MM.1S (cell line): Measurements from ENCODE around the gene MSMP.

ENCODE experiments used
- DNase-seq: peaks from one replicate; pipeline ENCODE4 v3.0.0-alpha.2; 2015
- H2AFZ ChIP-seq: fragments of 300-600 bp; sonication (generic); 2 replicates; pipeline ENCODE4 v1.6.0; 2016; ENCODE audit warnings: antibody characterized with exemption, low read length
- H3F3A ChIP-seq: fragments of 300-600 bp; sonication (generic); 2 replicates; pipeline ENCODE4 v1.6.1; 2016; ENCODE audit warnings: mild to moderate bottlenecking, antibody characterized with exemption, low read length, moderate library complexity, mixed read lengths; ENCODE audit not compliant: insufficient read depth
- H3K27ac ChIP-seq: fragments of 300-600 bp; sonication (generic); 2 replicates; pipeline ENCODE4 v1.5.1; 2016; ENCODE audit warnings: mild to moderate bottlenecking, low read length
- H3K27me3 ChIP-seq: fragments of 300-600 bp; sonication (generic); replicated peaks from 2 replicates; pipeline ENCODE4 v1.6.0; 2016; ENCODE audit warnings: low read length; ENCODE audit not compliant: insufficient read depth
- H3K36me3 ChIP-seq: fragments of 300-600 bp; sonication (generic); replicated peaks from 2 replicates; pipeline ENCODE4 v1.6.1; 2016; ENCODE audit warnings: mild to moderate bottlenecking, low read length, mixed read lengths; ENCODE audit not compliant: insufficient read depth
- H3K4me1 ChIP-seq: fragments of 300-600 bp; sonication (generic); 2 replicates; pipeline ENCODE4 v1.6.1; 2016; ENCODE audit warnings: low read length, mixed read lengths
- H3K4me2 ChIP-seq: fragments of 300-600 bp; sonication (generic); 2 replicates; pipeline ENCODE4 v1.6.0; 2016; ENCODE audit warnings: low read depth, low read length
- H3K4me3 ChIP-seq: fragments of 300-600 bp; sonication (generic); 2 replicates; pipeline ENCODE4 v1.5.1; 2016; ENCODE audit warnings: low read length, mixed read lengths
- H3K79me2 ChIP-seq: fragments of 300-600 bp; sonication (generic); 2 replicates; pipeline ENCODE4 v1.6.1; 2016; ENCODE audit warnings: mixed run types, low read length, mixed read lengths
- H3K9ac ChIP-seq: fragments of 300-600 bp; sonication (generic); 2 replicates; pipeline ENCODE4 v1.6.1; 2016; ENCODE audit warnings: low read length, mixed read lengths
- H3K9me2 ChIP-seq: fragments of 300-600 bp; sonication (generic); replicated peaks from 2 replicates; pipeline ENCODE4 v1.6.1; 2016; ENCODE audit warnings: mild to moderate bottlenecking, low read length, mixed read lengths; ENCODE audit not compliant: insufficient read depth
- H3K9me3 ChIP-seq: fragments of 300-600 bp; sonication (generic); replicated peaks from 2 replicates; pipeline ENCODE4 v1.6.1; 2016; ENCODE audit warnings: mild to moderate bottlenecking, low read length, mixed read lengths; ENCODE audit not compliant: insufficient read depth
- H4K20me1 ChIP-seq: fragments of 300-600 bp; sonication (generic); 2 replicates; pipeline ENCODE4 v1.6.1; 2016; ENCODE audit warnings: mild to moderate bottlenecking, low read length, moderate library complexity, mixed read lengths; ENCODE audit not compliant: insufficient read depth
- EZH2 ChIP-seq: fragments of 300-600 bp; sonication (generic); optimal IDR thresholded peaks from 2 replicates; pipeline ENCODE3; 2017; ENCODE audit warnings: low read depth, mild to moderate bottlenecking, antibody characterized with exemption, low read length, mixed read lengths
- EZH2phosphoT487 ChIP-seq: fragments of 300-600 bp; sonication (generic); IDR thresholded peaks from 2 replicates; pipeline ENCODE4 v1.6.1; 2018; ENCODE audit warnings: antibody characterized with exemption, low read length
- TF ChIP-seq, protein P1 (sequence below): fragments of 300-600 bp; sonication (generic); IDR thresholded peaks from 2 replicates; pipeline ENCODE4 v1.5.1; 2016; ENCODE audit warnings: antibody characterized with exemption, low read length, mixed read lengths

MSMP gene

DNA sequence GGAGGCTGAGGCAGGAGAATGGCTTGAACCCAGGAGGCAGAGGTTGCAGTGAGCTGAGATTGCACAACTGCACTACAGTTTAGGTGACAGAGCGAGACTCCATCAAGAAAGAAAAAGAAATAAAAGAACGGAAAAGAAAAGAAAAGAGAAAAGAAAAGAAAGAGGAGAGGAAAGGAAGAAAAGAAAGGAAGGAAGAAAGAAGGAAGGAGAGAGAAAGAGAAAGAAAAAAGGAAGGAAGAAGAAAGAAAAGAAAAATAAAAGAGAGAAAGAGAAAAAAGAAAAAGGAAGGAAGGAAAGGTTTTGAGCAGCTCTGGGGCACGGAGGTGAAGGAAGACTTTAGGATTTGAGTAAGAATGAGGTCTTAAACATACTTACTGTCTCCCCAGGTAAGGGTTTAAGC is 40.5 kb downstream of the MSMP start:
- H3K27me3 ChIP-seq = no peaks in the 10 kb centered on the region

DNA sequence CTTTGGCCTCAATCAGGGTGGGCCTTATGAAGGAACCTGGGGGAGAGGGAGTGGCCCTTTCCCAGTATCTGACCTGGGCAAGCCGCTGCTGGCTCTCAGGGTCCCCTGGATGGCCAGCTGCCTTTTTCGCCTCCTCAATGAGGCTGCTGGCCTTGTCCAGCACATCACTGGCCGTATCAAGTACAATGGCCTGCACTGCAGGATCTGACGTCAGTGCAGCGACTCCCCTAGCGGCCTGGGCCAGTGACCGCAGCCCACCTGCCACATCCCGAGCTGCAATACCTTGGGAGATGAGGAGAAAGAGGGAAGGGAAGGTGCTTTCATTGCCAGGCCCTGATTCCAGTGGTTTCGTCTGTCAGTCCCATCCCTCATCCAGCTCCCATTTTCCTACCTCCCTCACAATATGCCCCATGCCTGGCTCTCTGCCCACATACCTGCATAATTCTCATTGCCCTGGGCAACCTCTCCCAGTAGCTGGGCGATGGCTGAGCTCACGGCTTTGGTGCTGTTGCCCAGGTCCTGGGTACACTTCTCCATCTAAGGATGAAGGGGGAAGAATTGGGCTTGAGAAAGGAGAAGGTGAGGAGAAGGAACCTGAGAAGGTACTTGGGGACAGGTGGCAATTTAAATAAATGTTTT is 41.2 kb downstream of the MSMP start:
- no peak overlapping the region for H3K27ac ChIP-seq
- H3K27me3 ChIP-seq = no peaks in the 10 kb centered on the region
- no peak overlapping the region for H3K9ac ChIP-seq
- H3K9me3 ChIP-seq = no peaks in the 10 kb centered on the region
- no peaks in the 10 kb centered on the region for H3K4me1 ChIP-seq
- no peaks in the 10 kb centered on the region for H3K9me2 ChIP-seq
- no peaks in the 10 kb centered on the region for H4K20me1 ChIP-seq
- H3K4me2 ChIP-seq = no peak overlapping the region
- no peak overlapping the region for H3K4me3 ChIP-seq
- DNase-seq = no peak
- no peaks in the 10 kb centered on the region for H3F3A ChIP-seq
- no peak for TF ChIP-seq EZH2phosphoT487
- TF ChIP-seq EZH2 = no peak
- TF ChIP-seq, protein P1, sequence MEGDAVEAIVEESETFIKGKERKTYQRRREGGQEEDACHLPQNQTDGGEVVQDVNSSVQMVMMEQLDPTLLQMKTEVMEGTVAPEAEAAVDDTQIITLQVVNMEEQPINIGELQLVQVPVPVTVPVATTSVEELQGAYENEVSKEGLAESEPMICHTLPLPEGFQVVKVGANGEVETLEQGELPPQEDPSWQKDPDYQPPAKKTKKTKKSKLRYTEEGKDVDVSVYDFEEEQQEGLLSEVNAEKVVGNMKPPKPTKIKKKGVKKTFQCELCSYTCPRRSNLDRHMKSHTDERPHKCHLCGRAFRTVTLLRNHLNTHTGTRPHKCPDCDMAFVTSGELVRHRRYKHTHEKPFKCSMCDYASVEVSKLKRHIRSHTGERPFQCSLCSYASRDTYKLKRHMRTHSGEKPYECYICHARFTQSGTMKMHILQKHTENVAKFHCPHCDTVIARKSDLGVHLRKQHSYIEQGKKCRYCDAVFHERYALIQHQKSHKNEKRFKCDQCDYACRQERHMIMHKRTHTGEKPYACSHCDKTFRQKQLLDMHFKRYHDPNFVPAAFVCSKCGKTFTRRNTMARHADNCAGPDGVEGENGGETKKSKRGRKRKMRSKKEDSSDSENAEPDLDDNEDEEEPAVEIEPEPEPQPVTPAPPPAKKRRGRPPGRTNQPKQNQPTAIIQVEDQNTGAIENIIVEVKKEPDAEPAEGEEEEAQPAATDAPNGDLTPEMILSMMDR = no peak
- H3K79me2 ChIP-seq = no peaks in the 10 kb centered on the region
- H2AFZ ChIP-seq = no peak overlapping the region
- H3K36me3 ChIP-seq = peaks cover 4% of the 10 kb centered on the region; the same call in 1 of the 2 replicates

More for the DNA sequence above, 40.5 kb downstream of the MSMP start:
- no peaks in the 10 kb centered on the region for H3K9me3 ChIP-seq
- H2AFZ ChIP-seq = no peak overlapping the region
- TF ChIP-seq EZH2 = no peak
- TF ChIP-seq, protein P1 = no peak
- TF ChIP-seq EZH2phosphoT487 = no peak
- no peaks in the 10 kb centered on the region for H3F3A ChIP-seq
- no peak overlapping the region for H3K9ac ChIP-seq
- no peak overlapping the region for H3K27ac ChIP-seq
- no peaks in the 10 kb centered on the region for H3K9me2 ChIP-seq
- no peak for DNase-seq
- H4K20me1 ChIP-seq = no peaks in the 10 kb centered on the region
- H3K4me1 ChIP-seq = no peaks in the 10 kb centered on the region
- H3K4me3 ChIP-seq = no peak overlapping the region
- H3K4me2 ChIP-seq = no peak overlapping the region
- peaks cover 2% of the 10 kb centered on the region; the same call in 1 of the 2 replicates for H3K36me3 ChIP-seq
- H3K79me2 ChIP-seq = no peaks in the 10 kb centered on the region

DNA sequence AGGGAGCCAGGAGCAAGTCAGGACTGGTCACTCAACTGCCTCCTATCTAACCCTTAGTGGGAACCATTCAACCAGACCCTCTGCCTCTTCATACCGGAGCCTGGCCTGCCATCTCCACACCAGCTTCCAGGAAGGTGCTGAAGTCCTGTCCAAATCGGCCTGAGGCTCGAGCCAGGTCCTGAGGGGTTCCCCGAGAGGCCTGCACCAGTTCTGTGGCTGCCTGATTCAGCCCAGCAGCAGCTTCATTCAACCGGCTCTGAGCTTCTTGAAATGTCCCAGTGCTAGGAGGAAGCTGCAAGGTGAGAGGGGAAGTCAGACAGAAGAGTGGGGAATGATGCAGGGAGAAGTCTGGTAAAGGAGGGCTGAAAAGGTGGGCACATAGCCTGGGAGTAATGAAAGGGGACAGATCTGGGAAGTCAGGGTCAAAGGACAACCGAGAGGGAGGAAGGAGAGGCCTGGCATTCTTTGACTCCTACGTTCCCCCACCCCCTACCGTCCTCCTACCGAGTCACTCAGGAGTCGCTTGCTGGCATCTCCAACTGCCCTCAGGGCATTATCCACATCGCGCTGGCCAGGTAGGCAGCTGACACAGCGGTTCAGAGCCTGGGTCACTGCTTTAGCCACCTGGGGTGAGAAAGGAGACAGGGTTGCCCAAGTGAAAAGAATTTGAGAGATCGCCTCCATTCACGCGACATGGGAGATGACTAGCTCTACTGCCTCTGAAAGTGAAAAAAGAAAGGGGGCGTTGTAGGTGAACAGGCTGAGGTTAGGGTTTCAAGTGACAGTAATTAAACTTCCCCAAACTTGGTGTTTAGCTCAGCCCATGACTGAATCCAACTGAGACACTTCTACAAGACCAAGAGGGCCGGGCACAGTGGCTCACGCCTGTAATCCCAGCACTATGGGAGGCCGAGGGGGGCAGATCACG is 42.3 kb downstream of the MSMP start:
- TF ChIP-seq, protein P1 = no peak
- TF ChIP-seq EZH2phosphoT487 (no peak), EZH2 (no peak)
- no peaks in the 10 kb centered on the region for H3F3A ChIP-seq

More for the DNA sequence above, 42.3 kb downstream of the MSMP start:
- Histone ChIP-seq H3K4me1 (no peaks in the 10 kb centered on the region), H3K4me2 (no peak overlapping the region), H3K79me2 (no peaks in the 10 kb centered on the region), H3K9ac (no peak overlapping the region), H3K9me2 (no peaks in the 10 kb centered on the region), H3K9me3 (no peaks in the 10 kb centered on the region), H2AFZ (no peak overlapping the region), H3K27ac (no peak overlapping the region), H3K4me3 (no peak overlapping the region), H4K20me1 (no peaks in the 10 kb centered on the region), H3K36me3 (peaks cover 4% of the 10 kb centered on the region), H3K27me3 (no peaks in the 10 kb centered on the region)
- DNase-seq = peak; percentile 16
